Stimulated activated CD4-positive, alpha-beta T cell treated with anti-CD3 and anti-CD28 coated beads, TNF-alpha, amount 100 ng/mL, for 48 hours (primary cell): ENCODE results near the gene RIN1.
"Not testable (repeated sequence)": the region's sequence is repeated elsewhere in the genome, so short reads cannot be mapped to it uniquely, and the experiment has no call there.

Source experiments
- DNase-seq, 3 donors: peaks; one replicate each; pipeline ENCODE4 v3.0.0-alpha.2; 2020; ENCODE audit warnings: low read depth in 3 of 3

RIN1 gene

GRCh38 chr11:66336234-66337102 is at the start of gene RIN1:
TSS of gene RIN1 (minus strand) at chr11:66336434. CDS start at chr11:66336402, 32 bp downstream.
- DNase-seq: peak in 1 of 3 donors; percentile 43

GRCh38 chr11:66384316-66384715 is 48.1 kb upstream of the RIN1 start:
- DNase-seq: not testable (repeated sequence)

- not testable (repeated sequence) for DNase-seq
These were observed 44.0 kb upstream of the RIN1 start for GRCh38 chr11:66380264-66380663.

- not testable (repeated sequence) for DNase-seq
These were observed 37.6 kb upstream of the RIN1 start for GRCh38 chr11:66373690-66374287.

- no peak for DNase-seq
These were observed 37.0 kb upstream of the RIN1 start for GRCh38 chr11:66373265-66373664.

GRCh38 chr11:66371627-66372415 is 35.6 kb upstream of the RIN1 start, which contains the start of gene SLC29A2:
TSS of gene SLC29A2 (minus strand) at chr11:66371760. CDS start at chr11:66371591, 169 bp downstream.
- DNase-seq: peak; percentile 46 to 82 (median 73)

GRCh38 chr11:66369073-66369894 is 33.0 kb upstream of the RIN1 start:
- DNase-seq: no peak

- DNase-seq: no peak
These were observed 32.2 kb upstream of the RIN1 start for GRCh38 chr11:66368484-66368883.

GRCh38 chr11:66367561-66368312 is 31.5 kb upstream of the RIN1 start:
- no peak for DNase-seq

GRCh38 chr11:66366844-66367477 is 30.7 kb upstream of the RIN1 start:
- DNase-seq: no peak

GRCh38 chr11:66365711-66366619 is 29.7 kb upstream of the RIN1 start:
- no peak for DNase-seq

- DNase-seq: no peak
These were observed 28.9 kb upstream of the RIN1 start for GRCh38 chr11:66365166-66365565.

GRCh38 chr11:66363805-66364535 is 27.7 kb upstream of the RIN1 start:
- DNase-seq: peak; percentile 64 to 69 (median 69)

- DNase-seq: no peak
These were observed 27.0 kb upstream of the RIN1 start for GRCh38 chr11:66363187-66363601.

- DNase-seq: no peak
These were observed 26.4 kb upstream of the RIN1 start for GRCh38 chr11:66362481-66363147.

GRCh38 chr11:66361502-66361941 is 25.3 kb upstream of the RIN1 start:
- no peak for DNase-seq

GRCh38 chr11:66360406-66361073 is 24.3 kb upstream of the RIN1 start:
- DNase-seq: no peak
